ENCODE measurements around the gene TRIM74. TPM values are rescaled to one million over a fixed set of nuclear protein-coding genes. Genes with fewer than 3 reads are reported as not detected.

TRIM74 gene
- total RNA-seq = not detected in 2 replicates

GRCh38 chr7:72968980-72969516, at the start of gene TRIM74:
TSS of gene TRIM74 (minus strand) at chr7:72969466. CDS start at chr7:72966157, 3,309 bp downstream.

GRCh38 chr7:72924733-72925545, 44.3 kb downstream of the TRIM74 start, which contains the start of gene POM121:
TSS of gene POM121 (plus strand) at chr7:72925095. CDS start at chr7:72925122, 27 bp downstream.

Other genes starting within 250 kb of the TRIM74 start
- 3.8 and 3.9 TPM in 2 replicates for gene TYW1B, start 141.3 kb downstream of the TRIM74 start, total RNA-seq
- gene POM121, start 44.4 kb downstream of the TRIM74 start, total RNA-seq = 7.4 and 11.0 TPM in 2 replicates
- gene SPDYE8, start 60.3 kb upstream of the TRIM74 start, total RNA-seq = not detected in 2 replicates
- gene SPDYE11, start 88.4 kb upstream of the TRIM74 start, total RNA-seq = not detected in 2 replicates
- gene SPDYE9, start 116.6 kb upstream of the TRIM74 start, total RNA-seq = not detected in 2 replicates

Measured in cardiac atrium fibroblast (primary cell).